Activated CD8-positive, alpha-beta T cell treated with anti-CD3 and anti-CD28 coated beads, Interleukin-2, amount 10 ng/mL, durations not matched to agents 7 days and 5 days (primary cell): ENCODE data around the gene GPC6. TPM values are rescaled to one million over a fixed set of nuclear protein-coding genes. Genes with fewer than 3 reads are reported as not detected.
A peak's percentile ranks its signal among the peaks of the same experiment; 100 is the strongest.
"Not testable (repeated sequence)": the region's sequence is repeated elsewhere in the genome, so short reads cannot be mapped to it uniquely, and the experiment has no call there.

Experiments
- ATAC-seq: fragments of 150-1000 bp; cut with Tn5 transposase; one replicate; pipeline ENCODE4 v1.10.0; 2021; ENCODE audit warnings: moderate library complexity
- CTCF ChIA-PET: fragments of 350-600 bp; sonication (Branson Sonifier 250); formaldehyde crosslinking; loops from one replicate; lab custom pipeline; 2021; ENCODE audit warnings: antibody characterized with exemption; lab: Charles Lee
- POLR2A ChIA-PET: fragments of 350-600 bp; sonication (Branson Sonifier 250); formaldehyde crosslinking; loops from one replicate; lab custom pipeline; 2021; ENCODE audit warnings: antibody characterized with exemption; lab: Charles Lee
- DNase-seq: peaks from one replicate; pipeline ENCODE4 v3.0.0-alpha.2; 2020
- H3K27ac Mint-ChIP-seq: one replicate; pipeline ENCODE4 v1.8.0; 2021; ENCODE audit warnings: mild to moderate bottlenecking, mixed read lengths
- H3K27me3 Mint-ChIP-seq: one replicate; pipeline ENCODE4 v1.8.0; 2021; ENCODE audit warnings: low read depth, mixed read lengths
- H3K36me3 Mint-ChIP-seq: one replicate; pipeline ENCODE4 v1.8.0; 2021; ENCODE audit warnings: low read depth, mixed read lengths
- H3K4me1 Mint-ChIP-seq: one replicate; pipeline ENCODE4 v1.8.0; 2021; ENCODE audit warnings: low read depth, mixed read lengths
- H3K4me3 Mint-ChIP-seq: one replicate; pipeline ENCODE4 v1.8.0; 2021; ENCODE audit warnings: mild to moderate bottlenecking, mixed read lengths
- H3K9me3 Mint-ChIP-seq: one replicate; pipeline ENCODE4 v1.8.0; 2022; ENCODE audit warnings: mixed read lengths; ENCODE audit not compliant: insufficient read depth
- total RNA-seq, 2 experiments: library from RNA; stranded (reverse); gene quantifications; one replicate each; pipeline ENCODE4 v1.2.3, GENCODE V29; 2021

GPC6 gene
- total RNA-seq, 2 experiments from 2014 or later, result not detected

- no peaks in the 10 kb centered on the region for H3K27me3 Mint-ChIP-seq
- ChIA-PET POLR2A (no interaction called here), CTCF (interaction anchor here (1.0 kb wide), 1 partner anchor 18 kb away, joined by 3 read pairs; no protein-coding TSS in a partner anchor)
- no peaks in the 10 kb centered on the region for H3K36me3 Mint-ChIP-seq
- no peak overlapping the region for H3K4me3 Mint-ChIP-seq
- no peak for ATAC-seq
- peaks cover 7% of the 10 kb centered on the region for H3K4me1 Mint-ChIP-seq
- H3K9me3 Mint-ChIP-seq, result no peaks in the 10 kb centered on the region
- DNase-seq, result no peak
- no peak overlapping the region for H3K27ac Mint-ChIP-seq
Measured at GRCh38 chr13:94343243-94343585, 1116.6 kb downstream of the GPC6 start.

- POLR2A ChIA-PET, DNase-seq, H3K4me1 Mint-ChIP-seq, H3K27ac Mint-ChIP-seq, H3K9me3 Mint-ChIP-seq, H3K4me3 Mint-ChIP-seq, H3K27me3 Mint-ChIP-seq, ATAC-seq, H3K36me3 Mint-ChIP-seq: not testable (repeated sequence)
- CTCF ChIA-PET, result interaction anchor here (1.0 kb wide), 1 partner anchor 18 kb away, joined by 3 read pairs; no protein-coding TSS in a partner anchor
Measured at GRCh38 chr13:94343687-94344086, 1117.1 kb downstream of the GPC6 start.

- DNase-seq, result no peak
- no peak overlapping the region for H3K27ac Mint-ChIP-seq
- no peak for ATAC-seq
- H3K9me3 Mint-ChIP-seq, result no peaks in the 10 kb centered on the region
- peaks cover 2% of the 10 kb centered on the region for H3K27me3 Mint-ChIP-seq
- peaks cover 7% of the 10 kb centered on the region for H3K4me1 Mint-ChIP-seq
- no peaks in the 10 kb centered on the region for H3K36me3 Mint-ChIP-seq
- ChIA-PET POLR2A (no interaction called here), CTCF (interaction anchor here (1.0 to 1.7 kb wide), 2 partner anchors 9 to 106 kb away, joined by 3 to 6 read pairs; no protein-coding TSS in a partner anchor)
- H3K4me3 Mint-ChIP-seq, result no peak overlapping the region
Measured at GRCh38 chr13:94344126-94344818, 1117.7 kb downstream of the GPC6 start.

- Mint-ChIP-seq H3K27me3 (peaks cover 4% of the 10 kb centered on the region), H3K36me3 (no peaks in the 10 kb centered on the region), H3K4me3 (no peak overlapping the region), H3K27ac (no peak overlapping the region), H3K4me1 (peaks cover 7% of the 10 kb centered on the region), H3K9me3 (no peaks in the 10 kb centered on the region)
- POLR2A ChIA-PET, result no interaction called here
- CTCF ChIA-PET, result interaction anchor here (0.7 to 1.7 kb wide), 12 partner anchors 10 to 923 kb away, joined by 3 to 10 read pairs (median 4); no protein-coding TSS in a partner anchor
- ATAC-seq (peak; percentile 63), DNase-seq (peak; percentile 28)
Measured at GRCh38 chr13:94345374-94346195, 1119.0 kb downstream of the GPC6 start.

- no peak for DNase-seq
- Mint-ChIP-seq H3K27ac (no peak overlapping the region), H3K27me3 (peaks cover 4% of the 10 kb centered on the region), H3K9me3 (no peaks in the 10 kb centered on the region), H3K4me1 (peaks cover 10% of the 10 kb centered on the region), H3K36me3 (no peaks in the 10 kb centered on the region), H3K4me3 (no peak overlapping the region)
- ChIA-PET POLR2A (no interaction called here), CTCF (interaction anchor here (0.7 to 2.8 kb wide), 7 partner anchors 15 to 288 kb away, joined by 3 to 10 read pairs (median 9); no protein-coding TSS in a partner anchor)
- no peak for ATAC-seq
Measured at GRCh38 chr13:94346261-94347019, 1119.8 kb downstream of the GPC6 start.

GRCh38 chr13:94351292-94351990, 1124.8 kb downstream of the GPC6 start:
- DNase-seq, result no peak
- Mint-ChIP-seq H3K36me3 (no peaks in the 10 kb centered on the region), H3K4me3 (no peak overlapping the region), H3K4me1 (peaks cover 6% of the 10 kb centered on the region), H3K27ac (no peak overlapping the region), H3K27me3 (peaks cover 4% of the 10 kb centered on the region), H3K9me3 (no peaks in the 10 kb centered on the region)
- CTCF ChIA-PET, result interaction anchor here (0.6 to 2.9 kb wide), 3 partner anchors 10 to 225 kb away, joined by 3 to 12 read pairs (median 5); no protein-coding TSS in a partner anchor
- peak; percentile 39 for ATAC-seq
- POLR2A ChIA-PET, result no interaction called here

- no peak for ATAC-seq
- DNase-seq, result no peak
- H3K36me3 Mint-ChIP-seq, result no peaks in the 10 kb centered on the region
- no peak overlapping the region for H3K4me3 Mint-ChIP-seq
- H3K9me3 Mint-ChIP-seq, result no peaks in the 10 kb centered on the region
- H3K4me1 Mint-ChIP-seq, result peaks cover 6% of the 10 kb centered on the region
- peaks cover 4% of the 10 kb centered on the region for H3K27me3 Mint-ChIP-seq
- ChIA-PET CTCF (interaction anchor here (0.6 to 2.9 kb wide), 4 partner anchors 10 to 269 kb away, joined by 3 to 12 read pairs (median 4); no protein-coding TSS in a partner anchor), POLR2A (no interaction called here)
- no peak overlapping the region for H3K27ac Mint-ChIP-seq
Measured at GRCh38 chr13:94352057-94352456, 1125.5 kb downstream of the GPC6 start.

GRCh38 chr13:94353167-94353710, 1126.6 kb downstream of the GPC6 start:
- POLR2A ChIA-PET, result no interaction called here
- CTCF ChIA-PET, result interaction anchor here (1.0 to 2.9 kb wide), 3 partner anchors 8 to 267 kb away, joined by 3 to 12 read pairs (median 3); no protein-coding TSS in a partner anchor
- Mint-ChIP-seq H3K27ac (no peak overlapping the region), H3K4me3 (no peak overlapping the region), H3K36me3 (no peaks in the 10 kb centered on the region), H3K4me1 (peaks cover 6% of the 10 kb centered on the region), H3K9me3 (no peaks in the 10 kb centered on the region), H3K27me3 (peaks cover 4% of the 10 kb centered on the region)
- ATAC-seq, result no peak
- no peak for DNase-seq

- POLR2A ChIA-PET, result no interaction called here
Measured at GRCh38 chr13:94359875-94360274, 1133.3 kb downstream of the GPC6 start.

GRCh38 chr13:94362411-94362909, 1135.9 kb downstream of the GPC6 start:
- Mint-ChIP-seq H3K4me1 (peaks cover 1% of the 10 kb centered on the region), H3K4me3 (no peak overlapping the region), H3K27ac (no peak overlapping the region), H3K27me3 (peaks cover 2% of the 10 kb centered on the region), H3K9me3 (no peaks in the 10 kb centered on the region), H3K36me3 (no peaks in the 10 kb centered on the region)
- ChIA-PET CTCF (interaction anchor here (0.7 to 2.3 kb wide), 17 partner anchors 11 to 350 kb away, joined by 3 to 12 read pairs (median 4); no protein-coding TSS in a partner anchor), POLR2A (no interaction called here)
- DNase-seq (peak; percentile 80), ATAC-seq (peak; percentile 96)

More at GRCh38 chr13:94359875-94360274, 1133.3 kb downstream of the GPC6 start:
- no peaks in the 10 kb centered on the region for H3K9me3 Mint-ChIP-seq
- H3K36me3 Mint-ChIP-seq, result no peaks in the 10 kb centered on the region
- DNase-seq, result no peak
- CTCF ChIA-PET, result interaction anchor here (0.8 kb wide), 1 partner anchor 258 kb away, joined by 3 read pairs; no protein-coding TSS in a partner anchor
- H3K27ac Mint-ChIP-seq, result no peak overlapping the region
- ATAC-seq, result no peak
- peaks cover 1% of the 10 kb centered on the region for H3K4me1 Mint-ChIP-seq
- H3K4me3 Mint-ChIP-seq, result no peak overlapping the region
- H3K27me3 Mint-ChIP-seq, result peaks cover 2% of the 10 kb centered on the region
